ENCODE measurements around the gene TCF12. TPM values are rescaled to one million over a fixed set of nuclear protein-coding genes. Genes with fewer than 3 reads are reported as not detected.
"Not testable (repeated sequence)": the region's sequence is repeated elsewhere in the genome, so short reads cannot be mapped to it uniquely, and the experiment has no call there.

Gene TCF12
- total RNA-seq, 1 experiment from 2014 or later = 96.2 TPM

- DNase-seq (ENCODE audit: low read depth) = peak; percentile 47
Measured at GRCh38 chr15:57160823-57161560, 242.5 kb downstream of the TCF12 start.

GRCh38 chr15:57164251-57164650 is 245.8 kb downstream of the TCF12 start:
- not testable (repeated sequence) for DNase-seq (ENCODE audit: low read depth)

- peak; percentile 74 for DNase-seq (ENCODE audit: low read depth)
Measured at GRCh38 chr15:57165992-57166391, 247.5 kb downstream of the TCF12 start.

DNA sequence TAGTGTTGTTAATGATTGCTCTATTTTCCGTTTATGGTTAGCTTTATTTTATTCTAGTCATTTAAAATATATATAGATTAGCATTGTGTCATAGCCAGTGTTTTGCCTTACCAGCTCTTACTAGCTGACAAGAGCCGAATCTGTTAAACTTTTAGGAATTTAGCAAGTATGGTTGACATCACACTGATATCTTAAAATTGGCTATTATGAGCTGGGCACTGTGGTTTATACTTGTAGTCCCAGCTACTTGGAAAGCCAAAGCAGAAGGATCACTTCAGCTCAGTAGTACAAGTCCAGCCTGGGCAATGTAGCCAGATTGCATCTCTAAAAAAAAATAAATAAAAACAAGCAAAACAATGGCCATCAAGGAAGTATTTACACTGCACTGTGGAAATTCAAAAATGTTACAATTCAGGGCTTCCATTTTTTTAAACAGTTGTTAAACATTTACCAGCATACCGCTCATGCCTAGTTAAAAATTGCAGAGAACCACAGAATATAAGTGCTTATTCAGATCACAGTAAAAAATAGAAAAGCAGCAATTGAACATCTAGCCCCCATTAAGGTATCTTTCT is 249.5 kb downstream of the TCF12 start:
- DNase-seq (ENCODE audit: low read depth) = no peak

DNA sequence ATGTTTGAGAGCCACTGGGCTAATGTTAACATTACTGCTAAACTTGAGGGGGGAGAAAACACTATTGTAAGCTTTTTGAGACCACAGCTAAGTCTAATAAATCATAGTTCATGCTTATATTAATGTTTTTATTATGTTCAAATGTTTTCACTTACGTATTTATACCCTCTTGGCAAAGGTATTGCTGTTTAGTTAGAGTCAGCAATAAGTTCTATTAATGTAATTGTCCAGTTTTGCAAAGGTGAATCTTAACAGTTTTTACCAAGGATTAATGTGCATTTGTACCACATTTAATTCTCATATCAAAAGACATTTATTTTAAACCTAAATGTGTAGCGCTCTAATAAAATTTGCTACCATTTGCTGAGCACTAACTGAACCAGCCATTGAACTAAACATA is 251.2 kb downstream of the TCF12 start:
- no peak for DNase-seq (ENCODE audit: low read depth)

- no peak for DNase-seq (ENCODE audit: low read depth)
Measured at GRCh38 chr15:57171426-57171825, 253.0 kb downstream of the TCF12 start.

GRCh38 chr15:57172925-57173324 is 254.5 kb downstream of the TCF12 start:
- no peak for DNase-seq (ENCODE audit: low read depth)

DNA sequence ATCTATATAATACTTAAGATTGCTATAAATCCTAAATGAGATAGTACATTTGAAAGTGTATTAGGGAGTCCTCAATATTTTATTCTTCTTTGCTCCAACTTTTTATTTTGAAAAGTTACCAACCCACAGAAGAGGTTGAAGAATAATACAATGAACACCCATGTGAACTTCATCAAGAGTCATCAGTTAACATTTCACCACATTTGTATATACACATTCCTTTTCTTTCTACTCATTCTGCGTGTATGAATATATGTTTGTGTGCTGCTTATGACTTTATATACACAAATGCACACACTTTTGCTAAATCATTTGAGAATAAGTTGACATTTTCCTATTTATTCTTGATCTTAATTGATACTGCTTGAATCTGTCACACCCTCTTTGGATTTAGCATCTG is 264.6 kb downstream of the TCF12 start:
- DNase-seq (ENCODE audit: low read depth) = no peak

DNA sequence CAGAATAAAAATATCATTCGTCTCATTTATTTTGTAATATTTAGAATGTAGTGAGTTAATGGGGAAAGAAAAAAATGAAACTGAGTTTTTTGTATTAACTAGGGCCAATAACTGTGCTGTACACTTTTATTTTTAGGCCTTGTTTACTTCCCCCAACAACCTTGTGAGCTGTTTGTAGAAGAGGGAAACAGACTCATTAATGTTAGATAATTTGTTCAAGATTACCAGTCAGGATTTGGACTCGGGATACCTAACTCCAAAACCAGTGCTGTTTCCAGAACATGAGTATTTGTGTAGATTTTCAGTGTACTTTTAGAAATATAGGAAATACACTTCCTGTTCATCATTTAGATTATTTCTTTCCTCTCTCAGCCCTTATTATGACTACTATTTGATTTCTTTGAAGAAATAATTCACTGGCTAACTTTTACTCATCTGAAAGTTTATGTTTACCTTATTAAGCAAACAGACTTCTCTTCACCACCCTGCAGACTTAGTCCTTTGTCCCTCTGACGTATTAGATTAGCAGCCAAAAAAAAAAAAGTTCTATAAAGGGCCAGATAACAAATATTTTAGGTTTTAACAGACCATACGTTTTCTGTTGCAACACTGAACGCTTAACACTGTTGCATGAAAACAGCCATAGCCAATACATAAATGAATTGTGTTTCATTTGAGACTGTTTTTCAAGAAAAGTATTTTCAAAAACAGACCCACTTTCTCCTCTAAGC is 265.3 kb downstream of the TCF12 start:
- no peak for DNase-seq (ENCODE audit: low read depth)

DNA sequence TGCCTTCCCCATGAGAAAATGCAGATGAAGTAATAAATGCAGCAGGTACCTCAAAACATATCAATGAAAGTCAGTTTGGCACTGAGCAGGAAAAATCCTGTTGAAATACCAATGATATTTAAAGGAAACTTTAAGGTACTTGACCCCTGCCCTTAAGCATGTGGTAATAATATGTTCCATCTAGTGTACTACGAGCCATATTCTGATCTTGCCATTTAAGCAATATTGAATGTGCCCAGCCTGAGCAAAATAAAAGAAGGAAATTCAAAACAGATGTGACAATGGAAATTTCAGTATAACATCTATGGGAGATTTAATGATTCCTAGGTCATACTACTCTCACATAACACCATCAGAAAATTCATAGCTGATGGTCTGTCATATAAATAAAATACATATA is 266.1 kb downstream of the TCF12 start:
- DNase-seq (ENCODE audit: low read depth) = no peak

DNA sequence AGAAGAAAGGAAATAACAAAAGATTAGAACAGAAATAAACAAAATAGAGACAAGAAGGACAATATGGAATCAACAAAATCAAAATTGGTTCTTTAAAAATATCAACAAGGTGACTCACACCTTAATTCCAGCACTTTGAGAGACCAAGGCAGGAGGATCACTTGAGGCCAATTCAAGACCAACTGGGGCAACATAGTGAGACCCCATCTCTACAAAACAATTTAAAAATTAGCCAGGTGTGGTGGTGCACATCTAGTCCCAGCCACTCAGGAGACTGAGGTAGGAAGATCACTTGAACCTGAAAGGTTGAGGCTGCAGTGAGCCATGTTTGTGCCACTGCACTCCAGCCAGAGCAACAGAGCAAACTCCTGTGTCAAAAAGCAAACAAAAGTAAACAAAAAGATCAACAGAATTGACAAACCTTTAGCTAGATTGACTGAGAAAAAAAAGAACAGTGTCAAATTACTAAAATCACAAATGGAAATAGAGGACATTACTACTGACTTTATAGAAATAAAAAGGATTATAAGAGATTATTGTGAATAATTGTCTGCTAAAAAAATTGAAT is 267.1 kb downstream of the TCF12 start:
- no peak for DNase-seq (ENCODE audit: low read depth)

DNA sequence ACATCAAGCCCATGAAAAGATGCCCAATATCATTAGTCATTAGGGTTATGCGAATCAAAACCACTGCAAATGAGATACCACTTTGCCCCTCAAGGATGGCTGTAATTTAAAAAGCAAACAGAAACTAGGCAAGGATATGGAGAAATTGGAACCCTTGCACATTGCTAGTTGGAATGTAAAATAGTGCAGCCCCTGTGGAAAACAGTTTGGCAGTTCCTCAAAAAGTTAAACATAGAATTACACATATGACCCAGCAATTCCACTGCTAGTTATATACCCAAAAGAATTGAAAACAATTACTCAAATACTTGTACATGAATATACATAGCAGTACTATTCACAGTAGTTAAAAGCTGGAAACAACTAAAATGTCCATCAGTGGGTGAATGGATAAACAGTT is 271.0 kb downstream of the TCF12 start:
- no peak for DNase-seq (ENCODE audit: low read depth)

- DNase-seq (ENCODE audit: low read depth) = no peak
Measured at GRCh38 chr15:57190208-57190607, 271.8 kb downstream of the TCF12 start.

DNA sequence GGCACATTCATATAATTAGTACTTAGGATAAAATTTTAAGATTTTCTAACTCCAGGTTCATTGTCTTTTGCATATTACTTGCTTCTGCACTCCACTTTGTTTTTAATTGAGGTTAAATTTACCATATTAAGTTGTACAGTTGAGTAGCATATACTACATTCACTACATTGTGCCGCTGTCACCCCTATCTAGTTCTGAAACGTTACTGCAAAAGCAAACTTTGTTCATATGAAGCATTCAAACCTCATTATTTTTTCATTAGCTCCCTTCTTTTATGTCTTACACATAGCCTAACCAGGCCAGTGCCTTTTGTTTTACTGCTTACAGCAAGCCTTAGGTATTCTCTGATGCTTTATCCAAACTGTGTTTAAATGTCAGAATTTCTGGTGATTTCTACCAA is 274.7 kb downstream of the TCF12 start:
- no peak for DNase-seq (ENCODE audit: low read depth)

GRCh38 chr15:57195326-57195725 is 276.9 kb downstream of the TCF12 start:
- DNase-seq (ENCODE audit: low read depth) = no peak

DNA sequence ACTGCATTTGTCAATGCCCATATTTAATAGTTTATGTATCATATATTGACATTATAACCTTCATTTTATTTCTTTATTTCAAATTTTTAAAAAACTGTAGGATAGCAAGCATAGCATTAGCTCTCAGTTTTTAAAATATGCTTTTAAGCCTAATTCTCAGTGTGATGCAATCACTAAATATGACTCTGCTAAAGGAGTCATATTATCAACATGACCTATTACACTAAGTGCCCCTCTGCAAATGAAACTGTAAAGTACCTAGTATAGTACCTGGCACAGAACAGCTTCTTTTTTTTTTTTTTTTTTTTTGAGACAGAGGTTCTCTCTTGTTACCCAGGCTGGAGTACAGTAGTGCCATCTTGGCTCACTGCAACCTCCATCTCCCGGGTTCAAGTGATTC is 278.4 kb downstream of the TCF12 start:
- no peak for DNase-seq (ENCODE audit: low read depth)

DNA sequence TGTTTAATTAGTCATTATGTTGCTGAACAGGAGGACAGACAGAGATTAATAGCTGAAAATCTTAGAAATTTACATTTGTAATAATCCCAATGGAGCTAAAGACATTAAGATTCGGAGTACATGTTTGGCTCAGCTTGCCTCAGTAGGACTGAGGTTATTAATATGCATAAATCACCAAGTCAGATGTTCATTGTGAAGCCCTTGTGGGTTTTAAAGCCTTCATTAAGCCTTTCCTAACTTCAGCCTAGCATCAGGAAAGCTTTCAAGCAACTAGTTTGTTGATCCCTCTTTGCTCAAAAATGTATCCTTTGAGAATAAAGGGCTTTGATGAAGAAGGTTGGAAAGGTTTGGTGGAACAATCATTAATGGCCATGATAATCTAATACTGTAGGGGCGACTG is 279.7 kb downstream of the TCF12 start:
- no peak for DNase-seq (ENCODE audit: low read depth)

GRCh38 chr15:57198654-57199291 is 280.3 kb downstream of the TCF12 start:
- DNase-seq (ENCODE audit: low read depth) = no peak

- DNase-seq (ENCODE audit: low read depth) = no peak
Measured at GRCh38 chr15:57201578-57201977, 283.1 kb downstream of the TCF12 start.

DNA sequence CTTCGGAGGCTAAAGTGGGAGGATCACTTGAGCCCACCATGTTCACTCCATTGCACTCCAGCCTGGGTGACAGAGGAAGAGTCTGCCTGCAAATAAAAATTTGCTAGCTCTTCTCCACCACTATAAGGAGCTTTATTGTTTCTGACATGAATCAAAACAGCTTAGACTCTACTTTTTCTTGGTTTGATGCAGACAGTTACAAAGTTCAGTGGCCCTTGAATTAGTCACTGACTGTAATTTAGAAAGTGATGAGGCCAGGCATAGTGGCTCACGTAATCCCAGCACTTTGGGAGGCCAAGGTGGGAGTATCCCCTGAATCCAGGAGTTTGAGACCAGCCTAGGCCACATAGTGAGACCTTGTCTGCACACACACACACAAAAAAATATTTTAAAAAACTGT is 285.5 kb downstream of the TCF12 start:
- DNase-seq (ENCODE audit: low read depth) = no peak

DNA sequence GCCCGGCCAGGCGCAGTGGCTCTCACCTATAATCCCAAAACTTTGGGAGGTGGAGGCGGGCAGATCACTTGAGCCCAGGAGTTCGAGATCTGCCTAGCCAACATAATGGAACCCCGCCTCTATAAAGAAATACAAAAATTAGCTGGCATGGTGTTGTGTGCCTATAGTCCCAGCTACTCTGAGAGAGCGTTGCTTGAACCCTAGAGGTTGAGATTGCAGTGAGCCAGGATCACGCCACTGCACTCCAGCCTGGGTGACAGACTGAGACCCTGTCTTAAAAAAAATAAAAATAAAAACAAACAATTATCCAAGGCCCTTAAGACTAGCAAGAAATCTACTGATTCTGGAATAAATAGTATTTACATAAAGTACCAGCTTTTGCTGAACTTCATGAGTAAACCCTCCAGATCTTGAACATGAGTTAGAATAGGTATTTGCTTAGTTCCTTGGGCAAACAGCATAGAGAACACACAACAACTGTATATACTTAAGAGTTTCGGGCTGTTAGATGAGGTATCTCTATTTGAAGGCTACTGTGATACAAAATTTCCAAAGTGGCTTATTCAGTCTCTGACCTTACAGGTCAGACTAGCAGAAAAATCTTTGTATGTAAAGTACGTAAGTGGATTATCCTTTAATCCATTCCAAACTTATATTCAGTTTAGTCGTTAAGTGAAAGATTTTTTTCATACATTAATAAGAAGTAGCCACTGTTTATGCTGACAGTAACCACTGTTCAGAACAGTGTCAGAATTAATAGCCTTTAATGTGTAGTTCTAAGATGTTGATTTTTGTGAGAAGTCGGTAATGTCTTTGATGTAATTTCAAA is 286.8 kb downstream of the TCF12 start:
- no peak for DNase-seq (ENCODE audit: low read depth)

All from HT1080 (cell line).